Upper lobe of right lung (tissue), 1 donor: ENCODE results near the gene DVL2. TPM values are rescaled to one million over a fixed set of nuclear protein-coding genes. Genes with fewer than 3 reads are reported as not detected.

ENCODE experiments used
- ATAC-seq: fragments of 200-7000 bp; cut with Tn5 transposase; one replicate; pipeline ENCODE4 v1.9.1; 2020; ENCODE audit warnings: mild to moderate bottlenecking, moderate library complexity
- DNase-seq: peaks from one replicate; pipeline ENCODE4 v3.0.0-alpha.2; 2020
- H3K27ac ChIP-seq: fragments of 200-600 bp; one replicate; pipeline ENCODE4 v1.8.0; 2022
- H3K27me3 ChIP-seq: fragments of 200-600 bp; one replicate; pipeline ENCODE4 v1.8.0; 2022; ENCODE audit warnings: mild to moderate bottlenecking
- H3K36me3 ChIP-seq: fragments of 200-600 bp; one replicate; pipeline ENCODE4 v1.8.0; 2022
- H3K4me1 ChIP-seq: fragments of 200-600 bp; one replicate; pipeline ENCODE4 v1.8.0; 2022
- H3K4me3 ChIP-seq: fragments of 200-600 bp; one replicate; pipeline ENCODE4 v1.8.0; 2022; ENCODE audit warnings: mild to moderate bottlenecking
- H3K9me3 ChIP-seq: fragments of 200-600 bp; one replicate; pipeline ENCODE4 v1.8.0; 2022
- CTCF ChIP-seq: fragments of 200-600 bp; IDR thresholded peaks from one replicate; pipeline ENCODE4 v1.8.0; 2022; ENCODE audit warnings: antibody characterized with exemption
- intact Hi-C: fragments of 100-400 bp; cut with DNase I; formaldehyde crosslinking; loops from one replicate; pipeline ENCODE4 v1.11.0; 2022
- total RNA-seq: library from RNA; stranded (reverse); fragmentation: NEBNext Ultra II Directional; extraction: Animal tissue kit (Norgen Biotek cat#: 25700); gene quantifications from one replicate; pipeline ENCODE4 v1.2.1, GENCODE V29; 2021
- donor health status: DM: no; HTN: yes; CAD: no; lungs with severe emphysema.

Gene DVL2
- total RNA-seq, 1 donor from 2014 or later, result 41.0 TPM

GRCh38 chr17:7229504-7229903 is 4.8 kb downstream of the DVL2 start:
- no peak for TF ChIP-seq CTCF
- DNase-seq, result no peak
- H3K27ac ChIP-seq, result no peak overlapping the region

GRCh38 chr17:7228920-7229319 is 5.4 kb downstream of the DVL2 start:
- H3K4me3 ChIP-seq, result no peak overlapping the region
- H3K36me3 ChIP-seq, result peaks cover 69% of the 10 kb centered on the region
- peaks cover 18% of the 10 kb centered on the region for H3K4me1 ChIP-seq
- intact Hi-C loops, result no loop called here
- no peak for ATAC-seq
- no peak for DNase-seq
- no peak for TF ChIP-seq CTCF
- H3K9me3 ChIP-seq, result no peaks in the 10 kb centered on the region
- no peak overlapping the region for H3K27ac ChIP-seq
- H3K27me3 ChIP-seq, result no peaks in the 10 kb centered on the region

More at GRCh38 chr17:7229504-7229903, 4.8 kb downstream of the DVL2 start:
- Histone ChIP-seq H3K27me3 (no peaks in the 10 kb centered on the region), H3K4me3 (no peak overlapping the region), H3K9me3 (no peaks in the 10 kb centered on the region), H3K36me3 (peaks cover 63% of the 10 kb centered on the region), H3K4me1 (peaks cover 18% of the 10 kb centered on the region)
- ATAC-seq, result no peak
- intact Hi-C loops, result no loop called here

- DNase-seq, result peak; percentile 58
- Histone ChIP-seq H3K27me3 (no peaks in the 10 kb centered on the region), H3K9me3 (no peaks in the 10 kb centered on the region), H3K4me3 (no peak overlapping the region), H3K4me1 (peaks cover 3% of the 10 kb centered on the region), H3K27ac (no peak overlapping the region), H3K36me3 (peaks cover 88% of the 10 kb centered on the region)
- no peak for TF ChIP-seq CTCF
- intact Hi-C loops, result no loop called here
- ATAC-seq, result no peak
Measured at GRCh38 chr17:7226721-7227710, 7.3 kb downstream of the DVL2 start.

GRCh38 chr17:7225711-7226331 is 8.5 kb downstream of the DVL2 start:
- Histone ChIP-seq H3K4me3 (no peak overlapping the region), H3K9me3 (no peaks in the 10 kb centered on the region), H3K27me3 (no peaks in the 10 kb centered on the region), H3K4me1 (peaks cover 7% of the 10 kb centered on the region), H3K36me3 (peaks cover 93% of the 10 kb centered on the region), H3K27ac (no peak overlapping the region)
- TF ChIP-seq CTCF, result no peak
- intact Hi-C loops, result no loop called here
- DNase-seq, result peak; percentile 60
- ATAC-seq, result no peak

GRCh38 chr17:7224661-7225111 is 9.6 kb downstream of the DVL2 start:
- Histone ChIP-seq H3K27ac (no peak overlapping the region), H3K4me3 (no peak overlapping the region), H3K27me3 (no peaks in the 10 kb centered on the region), H3K4me1 (peaks cover 14% of the 10 kb centered on the region), H3K9me3 (no peaks in the 10 kb centered on the region), H3K36me3 (peaks cover 82% of the 10 kb centered on the region)
- no peak for TF ChIP-seq CTCF
- intact Hi-C loops, result no loop called here
- DNase-seq (peak; percentile 60), ATAC-seq (no peak)
